Measurements from ENCODE around the gene SERP2.

The SERP2 gene

DNA sequence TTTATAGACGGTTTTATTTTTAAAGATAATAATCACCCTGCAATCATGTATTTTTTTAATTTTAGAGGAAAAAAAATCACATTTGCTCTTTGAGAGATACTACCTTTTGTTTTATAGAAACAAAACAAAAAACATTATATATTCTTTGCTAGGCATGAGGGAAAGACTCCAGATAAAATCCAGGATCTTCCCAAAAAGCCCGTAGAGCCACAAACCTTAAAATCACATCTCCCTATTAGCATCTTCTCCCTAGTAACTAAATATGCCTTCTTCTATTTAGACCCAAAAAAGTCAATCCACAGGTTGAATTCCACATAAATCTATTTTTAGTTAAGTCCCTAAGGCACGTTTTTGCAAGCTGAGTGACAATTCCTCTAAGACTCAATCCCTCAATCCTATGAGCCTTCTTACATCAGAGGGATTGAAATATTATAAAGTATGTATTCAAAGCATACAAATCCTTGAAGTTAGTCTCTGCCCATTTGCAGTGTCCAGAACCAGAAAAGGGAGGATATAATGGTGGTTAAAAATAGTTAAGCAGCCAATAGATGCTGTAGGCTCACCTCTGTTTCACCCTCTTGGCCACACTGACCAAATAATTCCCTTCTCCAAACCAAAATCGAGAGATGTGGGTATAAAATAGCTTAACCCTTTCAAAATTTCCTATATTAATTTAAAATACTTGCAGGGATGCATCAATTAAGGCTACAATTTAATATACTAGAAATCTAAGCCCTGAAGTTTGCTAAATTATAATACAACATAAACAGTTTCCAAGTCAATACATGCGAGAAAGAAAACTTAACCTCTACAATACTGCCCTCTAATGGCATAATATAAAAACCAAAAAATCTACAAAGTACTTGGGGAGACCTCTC is 64.0 kb downstream of the SERP2 start:
- FAIRE-seq, result peak; percentile 98

DNA sequence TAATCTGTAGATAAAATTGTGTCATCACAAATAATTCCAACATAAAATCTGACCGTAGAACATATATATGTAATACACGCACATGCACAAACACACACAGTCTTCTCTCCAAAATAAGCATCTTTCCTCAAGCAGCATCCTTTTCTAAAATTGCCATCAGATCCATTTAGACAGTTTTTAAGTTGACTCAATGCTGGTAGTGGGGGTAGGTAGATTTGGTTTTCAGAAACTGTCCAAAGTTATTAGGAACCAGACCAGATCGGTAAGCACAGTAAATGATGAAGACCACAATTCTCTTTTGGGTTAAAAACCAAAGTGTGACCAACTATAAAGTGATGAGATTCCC is 64.6 kb downstream of the SERP2 start:
- no peak for FAIRE-seq

- FAIRE-seq, result no peak
Observed at GRCh38 chr13:44439452-44440024, 65.9 kb downstream of the SERP2 start.

- no peak for FAIRE-seq
Observed at GRCh38 chr13:44440046-44440608, 66.5 kb downstream of the SERP2 start.

Data from G401.6 (cell line).